GM12891 (cell line): Measurements from ENCODE around the gene SIL1.

Experiments used
- DNase-seq: peaks from one replicate; pipeline ENCODE4 v3.0.0; 2011; ENCODE audit warnings: low spot score; ENCODE audit not compliant: insufficient read length
- FAIRE-seq: peaks from 2 replicates; lab custom pipeline; 2011; peaks lifted over from hg19 to GRCh38; lab: Jason Lieb, UNC
- PAX5 ChIP-seq: IDR thresholded peaks from 2 replicates; pipeline ENCODE4 v1.6.1; 2011; ENCODE audit warnings: low read length, moderate library complexity, mild to moderate bottlenecking; ENCODE audit not compliant: insufficient read depth, severe bottlenecking
- POLR2A ChIP-seq: IDR thresholded peaks from 2 replicates; pipeline ENCODE4 v1.6.1; 2011; ENCODE audit warnings: low read depth, low read length, control low read depth
- POLR2AphosphoS5 ChIP-seq: IDR thresholded peaks from 2 replicates; pipeline ENCODE4 v1.6.1; 2011; ENCODE audit warnings: low read depth, low read length, control low read depth
- POU2F2 ChIP-seq: IDR thresholded peaks from 2 replicates; pipeline ENCODE4 v1.6.1; 2011; ENCODE audit warnings: low read depth, mild to moderate bottlenecking, control low read depth, low read length, moderate library complexity
- SPI1 ChIP-seq: IDR thresholded peaks from 2 replicates; pipeline ENCODE4 v1.6.1; 2011; ENCODE audit warnings: low read depth, low read length, control low read depth
- TAF1 ChIP-seq: IDR thresholded peaks from 2 replicates; pipeline ENCODE4 v1.6.1; 2011; ENCODE audit warnings: low read depth, low read length, control low read depth

SIL1 gene

GRCh38 chr5:139162448-139162847, 35.7 kb downstream of the SIL1 start:
- FAIRE-seq (no peak), DNase-seq (no peak)
- no peak for TF ChIP-seq TAF1
- TF ChIP-seq POU2F2: no peak
- TF ChIP-seq PAX5: no peak
- TF ChIP-seq POLR2A: no peak
- TF ChIP-seq SPI1: no peak
- no peak for TF ChIP-seq POLR2AphosphoS5

- TF ChIP-seq PAX5 (no peak), POLR2AphosphoS5 (no peak), POLR2A (no peak), TAF1 (no peak), SPI1 (no peak), POU2F2 (no peak)
- FAIRE-seq: no peak
- DNase-seq: no peak
Observed at GRCh38 chr5:139158791-139159190, 39.4 kb downstream of the SIL1 start.

- DNase-seq: no peak
Observed at GRCh38 chr5:139157556-139157955, 40.6 kb downstream of the SIL1 start.

GRCh38 chr5:139156814-139157213, 41.4 kb downstream of the SIL1 start:
- FAIRE-seq (no peak), DNase-seq (no peak)
- TF ChIP-seq TAF1 (no peak), POU2F2 (no peak), POLR2A (no peak), POLR2AphosphoS5 (no peak), PAX5 (no peak), SPI1 (no peak)

More at GRCh38 chr5:139157556-139157955, 40.6 kb downstream of the SIL1 start:
- no peak for FAIRE-seq
- TF ChIP-seq POU2F2: no peak
- no peak for TF ChIP-seq POLR2A
- no peak for TF ChIP-seq PAX5
- no peak for TF ChIP-seq SPI1
- TF ChIP-seq TAF1: no peak
- TF ChIP-seq POLR2AphosphoS5: no peak

GRCh38 chr5:139155333-139155732, 42.8 kb downstream of the SIL1 start:
- FAIRE-seq (no peak), DNase-seq (no peak)
- TF ChIP-seq SPI1 (no peak), POLR2A (no peak), POU2F2 (no peak), PAX5 (no peak), POLR2AphosphoS5 (no peak), TAF1 (no peak)

GRCh38 chr5:139151902-139152301, 46.3 kb downstream of the SIL1 start:
- TF ChIP-seq POLR2AphosphoS5 (no peak), TAF1 (no peak), POLR2A (no peak), SPI1 (no peak), POU2F2 (no peak), PAX5 (no peak)
- no peak for FAIRE-seq
- DNase-seq: no peak

GRCh38 chr5:139150367-139150999, 47.7 kb downstream of the SIL1 start:
- no peak for DNase-seq
- TF ChIP-seq SPI1 (no peak), POLR2A (no peak), POLR2AphosphoS5 (no peak), TAF1 (no peak), PAX5 (no peak), POU2F2 (no peak)
- FAIRE-seq: no peak

GRCh38 chr5:139149477-139150199, 48.5 kb downstream of the SIL1 start:
- TF ChIP-seq SPI1 (no peak), POLR2A (no peak), POLR2AphosphoS5 (no peak), TAF1 (no peak), POU2F2 (no peak), PAX5 (no peak)
- no peak for DNase-seq
- FAIRE-seq: no peak

GRCh38 chr5:139148986-139149385, 49.2 kb downstream of the SIL1 start:
- FAIRE-seq (no peak), DNase-seq (no peak)
- TF ChIP-seq POLR2AphosphoS5: no peak
- no peak for TF ChIP-seq TAF1
- TF ChIP-seq POLR2A: no peak
- no peak for TF ChIP-seq PAX5
- no peak for TF ChIP-seq SPI1
- no peak for TF ChIP-seq POU2F2
